Epithelial cell of esophagus (primary cell): ENCODE results near the gene CDKN2B-AS1.
A peak's percentile ranks its signal among the peaks of the same experiment; 100 is the strongest.
"Not testable (repeated sequence)": the region's sequence is repeated elsewhere in the genome, so short reads cannot be mapped to it uniquely, and the experiment has no call there.

Experiments used
- DNase-seq: peaks from one replicate; pipeline ENCODE4 v3.0.0; 2010; ENCODE audit warnings: low read depth
- H3K4me3 ChIP-seq: 2 replicates; pipeline ENCODE4 v1.5.1; 2011; ENCODE audit warnings: mild to moderate bottlenecking, low read length, control low read depth
- CTCF ChIP-seq: IDR thresholded peaks from 2 replicates; pipeline ENCODE4 v1.5.1; 2011; ENCODE audit warnings: low read depth, mild to moderate bottlenecking, low read length, control low read depth, inconsistent platforms; ENCODE audit not compliant: insufficient read depth; ENCODE audit errors: missing control alignments

CDKN2B-AS1 gene

DNA sequence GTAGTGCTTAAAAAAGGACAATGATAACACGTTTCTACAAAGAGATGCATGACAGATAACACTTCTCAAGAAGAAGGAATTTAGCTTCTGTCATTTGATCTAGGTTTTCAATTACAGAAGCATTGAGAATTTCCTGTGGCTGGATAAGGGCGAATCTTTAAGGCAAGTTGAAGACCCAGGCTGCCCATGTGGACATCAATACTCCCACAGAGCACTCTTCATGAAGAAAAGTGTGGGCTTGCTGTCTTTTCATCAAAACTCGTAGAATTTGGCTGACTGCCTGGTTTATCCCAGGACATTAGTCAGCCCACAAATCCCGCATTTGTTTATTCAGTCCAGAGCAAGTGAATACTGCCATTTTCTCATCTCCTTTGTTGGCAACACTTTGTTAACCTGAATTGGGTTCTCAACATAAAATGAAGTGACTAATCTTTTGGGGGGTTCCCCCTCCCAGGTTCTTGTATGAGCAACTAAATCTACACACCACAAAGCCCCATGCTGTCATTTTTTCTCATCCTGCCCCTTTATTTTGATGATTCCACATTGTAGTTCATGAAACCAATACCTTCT lies 57.9 kb downstream of the CDKN2B-AS1 start:
- peak; percentile 98 for DNase-seq
- no peak overlapping the region for H3K4me3 ChIP-seq

GRCh38 chr9:22053178-22053577 lies 58.6 kb downstream of the CDKN2B-AS1 start:
- no peak for DNase-seq
- no peak for TF ChIP-seq CTCF

More for the DNA sequence above, 57.9 kb downstream of the CDKN2B-AS1 start:
- TF ChIP-seq CTCF, result no peak

DNA sequence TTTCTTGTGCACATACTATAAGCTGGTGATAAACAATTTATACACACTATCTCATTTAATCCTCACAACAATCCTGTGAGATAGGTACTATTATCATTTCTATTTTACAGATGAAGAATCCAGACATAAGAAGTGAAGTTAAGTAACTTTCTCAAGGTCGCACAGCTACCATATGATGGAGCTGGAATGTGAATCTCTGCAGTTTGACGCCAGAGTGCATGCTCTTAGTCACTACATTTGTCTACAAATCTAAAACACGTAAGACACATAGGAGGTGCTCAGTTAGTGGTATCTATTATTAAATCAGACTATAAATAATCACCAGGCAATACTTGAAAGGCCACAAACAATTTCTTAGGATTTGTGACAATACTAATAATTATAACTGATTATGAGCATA lies 59.5 kb downstream of the CDKN2B-AS1 start:
- DNase-seq, result no peak
- TF ChIP-seq CTCF, result no peak

More at GRCh38 chr9:22053178-22053577, 58.6 kb downstream of the CDKN2B-AS1 start:
- no peak overlapping the region for H3K4me3 ChIP-seq

DNA sequence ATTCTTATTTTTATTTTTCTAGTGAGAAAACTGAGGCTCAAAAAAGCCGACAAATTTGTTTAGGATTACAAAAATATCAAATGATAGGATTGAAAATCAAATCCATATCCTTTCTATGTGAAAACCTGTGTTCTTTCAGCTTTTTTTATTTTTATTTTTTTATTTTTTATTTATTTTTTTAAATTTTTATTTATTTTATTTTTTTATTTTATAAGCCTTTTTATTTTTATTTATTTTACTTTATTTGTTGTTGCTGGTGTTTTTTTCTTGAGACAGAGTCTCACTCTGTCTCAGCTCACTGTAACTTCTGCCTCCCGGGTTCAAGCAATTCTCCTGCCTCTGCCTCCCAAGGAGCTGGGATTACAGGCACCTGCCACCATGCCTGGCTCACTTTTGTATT lies 59.9 kb downstream of the CDKN2B-AS1 start:
- no peak for TF ChIP-seq CTCF
- H3K4me3 ChIP-seq, result no peak overlapping the region
- no peak for DNase-seq

More for the DNA sequence above, 59.5 kb downstream of the CDKN2B-AS1 start:
- no peak overlapping the region for H3K4me3 ChIP-seq

GRCh38 chr9:22055090-22055489 lies 60.5 kb downstream of the CDKN2B-AS1 start:
- TF ChIP-seq CTCF, result no peak
- DNase-seq, result peak; percentile 46
- H3K4me3 ChIP-seq, result no peak overlapping the region

DNA sequence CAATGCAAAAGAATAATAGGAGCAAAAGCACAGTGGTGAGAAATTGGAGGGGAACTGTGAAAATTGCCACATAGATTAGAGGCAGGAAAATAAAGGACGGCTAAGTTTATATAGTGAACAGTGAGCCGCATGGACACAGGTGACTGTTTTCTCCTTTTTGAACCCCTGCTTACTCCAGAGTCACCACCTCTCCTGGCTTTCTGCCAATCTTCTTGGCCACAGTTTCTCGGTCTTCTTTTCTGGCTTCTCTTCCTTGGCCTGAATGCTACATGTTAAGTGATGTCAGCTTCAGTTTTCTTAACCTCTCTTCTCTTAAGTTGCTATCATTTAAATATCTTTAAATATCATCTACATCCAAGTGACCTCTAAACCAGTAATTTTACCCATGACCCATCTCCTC lies 61.8 kb downstream of the CDKN2B-AS1 start:
- no peak for DNase-seq
- TF ChIP-seq CTCF, result no peak

DNA sequence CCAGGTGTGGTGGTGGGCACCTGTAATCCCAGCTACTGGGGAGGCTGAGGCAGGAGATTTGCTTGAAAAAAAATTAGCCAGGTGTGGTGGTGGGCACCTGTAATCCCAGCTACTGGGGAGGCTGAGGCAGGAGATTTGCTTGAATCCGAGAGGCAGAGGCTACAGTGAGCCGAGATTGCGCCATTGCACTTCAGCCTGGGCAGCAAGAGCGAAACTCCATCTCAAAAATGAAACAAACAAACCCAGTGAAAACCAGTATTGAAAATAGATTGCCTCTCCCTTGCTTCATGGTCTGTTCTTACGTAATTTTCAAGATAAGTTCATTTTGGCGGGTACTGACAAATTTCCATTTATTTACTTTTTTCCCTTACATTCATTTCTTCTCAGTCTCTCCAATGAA lies 63.4 kb downstream of the CDKN2B-AS1 start:
- not testable (repeated sequence) for DNase-seq, H3K4me3 ChIP-seq

More for the DNA sequence above, 61.8 kb downstream of the CDKN2B-AS1 start:
- no peak overlapping the region for H3K4me3 ChIP-seq
